ENCODE measurements around the gene KCNQ1. TPM values are rescaled to one million over a fixed set of nuclear protein-coding genes. Genes with fewer than 3 reads are reported as not detected.

Gene KCNQ1
- total and polyA plus RNA-seq, 4 donors: 15.4 to 41.7 (median 26.2) TPM

DNA sequence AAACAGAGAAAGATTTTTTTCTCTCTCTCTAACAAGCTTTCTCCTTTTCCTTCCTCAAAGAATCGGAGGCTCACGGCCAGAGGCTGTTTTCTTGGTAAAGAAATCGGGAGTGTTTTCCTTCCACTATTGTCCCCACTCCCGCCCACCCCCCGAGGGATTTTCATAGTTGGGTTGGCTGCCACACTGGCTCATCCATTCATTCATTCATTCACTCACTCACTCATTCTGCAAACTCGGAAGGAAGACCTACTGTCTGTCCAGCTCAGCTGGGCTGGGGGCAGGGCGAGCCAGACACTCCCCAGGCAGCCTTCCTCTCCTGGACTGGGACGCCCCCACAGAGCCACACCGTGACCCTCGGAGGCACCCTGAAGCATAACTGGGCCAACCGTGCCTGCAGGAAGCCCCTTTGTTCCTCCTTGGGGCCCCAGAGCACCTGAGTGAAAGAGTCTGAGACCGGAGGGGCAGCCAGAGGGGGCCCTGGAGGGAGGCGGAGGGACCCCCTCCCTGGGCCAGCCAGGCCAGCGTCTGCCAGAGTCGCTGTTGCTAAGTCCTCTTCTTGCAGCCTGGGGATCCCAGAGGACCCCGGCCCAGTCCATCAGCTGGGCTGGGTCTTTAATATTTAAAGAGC lies 423.8 kb downstream of the KCNQ1 start:
- TF ChIP-seq, protein P1, sequence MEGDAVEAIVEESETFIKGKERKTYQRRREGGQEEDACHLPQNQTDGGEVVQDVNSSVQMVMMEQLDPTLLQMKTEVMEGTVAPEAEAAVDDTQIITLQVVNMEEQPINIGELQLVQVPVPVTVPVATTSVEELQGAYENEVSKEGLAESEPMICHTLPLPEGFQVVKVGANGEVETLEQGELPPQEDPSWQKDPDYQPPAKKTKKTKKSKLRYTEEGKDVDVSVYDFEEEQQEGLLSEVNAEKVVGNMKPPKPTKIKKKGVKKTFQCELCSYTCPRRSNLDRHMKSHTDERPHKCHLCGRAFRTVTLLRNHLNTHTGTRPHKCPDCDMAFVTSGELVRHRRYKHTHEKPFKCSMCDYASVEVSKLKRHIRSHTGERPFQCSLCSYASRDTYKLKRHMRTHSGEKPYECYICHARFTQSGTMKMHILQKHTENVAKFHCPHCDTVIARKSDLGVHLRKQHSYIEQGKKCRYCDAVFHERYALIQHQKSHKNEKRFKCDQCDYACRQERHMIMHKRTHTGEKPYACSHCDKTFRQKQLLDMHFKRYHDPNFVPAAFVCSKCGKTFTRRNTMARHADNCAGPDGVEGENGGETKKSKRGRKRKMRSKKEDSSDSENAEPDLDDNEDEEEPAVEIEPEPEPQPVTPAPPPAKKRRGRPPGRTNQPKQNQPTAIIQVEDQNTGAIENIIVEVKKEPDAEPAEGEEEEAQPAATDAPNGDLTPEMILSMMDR (IDR thresholded peaks at IDR 0.05; ENCODE audit: control extremely low read depth, extremely low read depth): no peak
- DNase-seq: no peak
- 11 to 26% methylated on average over 16 of the region's 16 CpGs for WGBS, 2 donors
- H3K9me3 ChIP-seq (ENCODE audit: control insufficient read depth in 4 of 4, insufficient read depth in 3 of 4, low read length in 3 of 4): peaks cover 0 to 6% (median 0%) of the 10 kb centered on the region in 4 donors
- H3K4me3 ChIP-seq: no peak overlapping the region
- ATAC-seq (ENCODE audit: insufficient read depth, low FRiP score): no peak
- H3K27me3 ChIP-seq (ENCODE audit: control insufficient read depth in 3 of 3, insufficient read depth in 3 of 3, low read length in 2 of 3): peaks cover 5 to 21% (median 15%) of the 10 kb centered on the region in 3 donors
- no peaks in the 10 kb centered on the region for H3K36me3 ChIP-seq (ENCODE audit: control insufficient read depth in 4 of 4, insufficient read depth in 4 of 4, low read length in 4 of 4)
- H3K4me1 ChIP-seq (ENCODE audit: control insufficient read depth in 5 of 5, insufficient read depth in 5 of 5, low read length in 5 of 5): peaks cover 0 to 70% (median 24%) of the 10 kb centered on the region in 5 donors
- H3K27ac ChIP-seq (ENCODE audit: low read depth in 1 of 2, low read length in 1 of 2): no peak overlapping the region
- no peak overlapping the region for H3K9ac ChIP-seq (ENCODE audit: insufficient read depth in 1 of 2, low read length in 2 of 2)

- Histone ChIP-seq H3K9me3 (ENCODE audit: control insufficient read depth in 4 of 4, insufficient read depth in 3 of 4, low read length in 3 of 4) (peaks cover 0 to 6% (median 0%) of the 10 kb centered on the region in 4 donors), H3K27ac (ENCODE audit: low read depth in 1 of 2, low read length in 1 of 2) (no peak overlapping the region), H3K27me3 (ENCODE audit: control insufficient read depth in 3 of 3, insufficient read depth in 3 of 3, low read length in 2 of 3) (peaks cover 5 to 17% (median 15%) of the 10 kb centered on the region in 3 donors), H3K4me1 (ENCODE audit: control insufficient read depth in 5 of 5, insufficient read depth in 5 of 5, low read length in 5 of 5) (peaks cover 0 to 66% (median 24%) of the 10 kb centered on the region in 5 donors), H3K9ac (ENCODE audit: insufficient read depth in 1 of 2, low read length in 2 of 2) (no peak overlapping the region), H3K36me3 (ENCODE audit: control insufficient read depth in 4 of 4, insufficient read depth in 4 of 4, low read length in 4 of 4) (no peaks in the 10 kb centered on the region), H3K4me3 (no peak overlapping the region)
- DNase-seq (no peak), ATAC-seq (ENCODE audit: insufficient read depth, low FRiP score) (no peak)
- 30 to 36% methylated on average over 37 of the region's 37 CpGs for WGBS, 2 donors
- TF ChIP-seq, protein P1 (IDR thresholded peaks at IDR 0.05; ENCODE audit: control extremely low read depth, extremely low read depth): no peak
Observed at GRCh38 chr11:2869134-2869526, 424.3 kb downstream of the KCNQ1 start.

DNA sequence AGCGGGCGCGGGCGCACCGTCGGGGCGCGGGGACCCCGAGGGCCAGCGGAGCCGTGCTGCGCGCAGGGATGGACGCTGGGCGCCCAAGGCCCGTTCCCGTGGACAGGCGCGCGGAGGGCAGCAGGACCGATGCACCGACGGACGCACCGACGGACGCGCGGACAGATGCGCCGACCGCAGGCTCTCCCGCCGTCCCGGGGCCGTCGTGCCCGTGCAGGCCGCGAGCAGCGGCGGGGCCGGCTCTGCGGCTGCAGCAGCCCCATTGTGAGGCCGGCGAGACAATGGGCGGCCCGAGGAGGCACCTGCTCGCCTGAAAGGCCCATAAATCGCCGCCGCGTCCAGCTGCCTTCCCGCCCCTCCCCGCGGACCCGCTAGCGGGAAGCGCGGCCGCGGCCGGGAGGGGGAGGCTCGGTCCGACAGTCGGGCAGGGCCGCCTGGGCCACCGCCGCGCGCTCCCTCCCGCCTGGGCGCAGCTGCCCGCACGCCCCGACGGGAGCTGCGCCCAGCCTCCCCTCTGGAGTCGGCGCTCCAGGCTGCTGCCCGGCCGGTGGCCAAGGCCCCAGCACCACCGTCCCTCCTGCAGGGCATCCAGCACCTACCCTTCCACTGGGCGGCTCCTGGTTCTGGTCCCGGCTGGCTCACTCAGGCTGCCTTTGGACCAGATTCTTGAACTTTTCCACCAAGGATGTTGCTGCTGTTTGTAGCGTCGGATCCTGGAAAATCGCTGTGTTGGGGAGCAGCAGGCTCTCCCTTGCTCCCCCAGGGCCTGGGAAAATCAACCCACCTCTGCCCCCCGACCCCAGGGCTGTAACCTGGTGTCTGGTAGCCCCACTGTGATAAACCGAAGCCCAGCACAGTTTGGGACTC lies 425.0 kb downstream of the KCNQ1 start:
- TF ChIP-seq, protein P1 (IDR thresholded peaks at IDR 0.05; ENCODE audit: control extremely low read depth, extremely low read depth): no peak
- Histone ChIP-seq H3K27ac (ENCODE audit: low read depth in 1 of 2, low read length in 1 of 2) (no peak overlapping the region), H3K4me3 (no peak overlapping the region), H3K9ac (ENCODE audit: insufficient read depth in 1 of 2, low read length in 2 of 2) (no peak overlapping the region), H3K9me3 (ENCODE audit: control insufficient read depth in 4 of 4, insufficient read depth in 3 of 4, low read length in 3 of 4) (peaks cover 0 to 8% (median 0%) of the 10 kb centered on the region in 4 donors), H3K27me3 (ENCODE audit: control insufficient read depth in 3 of 3, insufficient read depth in 3 of 3, low read length in 2 of 3) (peaks cover 5 to 15% (median 15%) of the 10 kb centered on the region in 3 donors), H3K36me3 (ENCODE audit: control insufficient read depth in 4 of 4, insufficient read depth in 4 of 4, low read length in 4 of 4) (no peaks in the 10 kb centered on the region), H3K4me1 (ENCODE audit: control insufficient read depth in 5 of 5, insufficient read depth in 5 of 5, low read length in 5 of 5) (peaks cover 0 to 59% (median 19%) of the 10 kb centered on the region in 5 donors)
- ATAC-seq (ENCODE audit: insufficient read depth, low FRiP score): no peak
- WGBS, 2 donors: 28 to 38% methylated on average over 58 to 90 of the region's 90 CpGs
- DNase-seq: no peak
